CD4-positive, alpha-beta T cell treated with Interleukin-21 for 1 hour (primary cell): ENCODE results near the gene PLEKHN1.
A peak's percentile ranks its signal among the peaks of the same experiment; 100 is the strongest.
"Not testable (repeated sequence)": the region's sequence is repeated elsewhere in the genome, so short reads cannot be mapped to it uniquely, and the experiment has no call there.

Experiments used
- DNase-seq: peaks from one replicate; pipeline ENCODE4 v3.0.0-alpha.2; 2020

The PLEKHN1 gene

DNA sequence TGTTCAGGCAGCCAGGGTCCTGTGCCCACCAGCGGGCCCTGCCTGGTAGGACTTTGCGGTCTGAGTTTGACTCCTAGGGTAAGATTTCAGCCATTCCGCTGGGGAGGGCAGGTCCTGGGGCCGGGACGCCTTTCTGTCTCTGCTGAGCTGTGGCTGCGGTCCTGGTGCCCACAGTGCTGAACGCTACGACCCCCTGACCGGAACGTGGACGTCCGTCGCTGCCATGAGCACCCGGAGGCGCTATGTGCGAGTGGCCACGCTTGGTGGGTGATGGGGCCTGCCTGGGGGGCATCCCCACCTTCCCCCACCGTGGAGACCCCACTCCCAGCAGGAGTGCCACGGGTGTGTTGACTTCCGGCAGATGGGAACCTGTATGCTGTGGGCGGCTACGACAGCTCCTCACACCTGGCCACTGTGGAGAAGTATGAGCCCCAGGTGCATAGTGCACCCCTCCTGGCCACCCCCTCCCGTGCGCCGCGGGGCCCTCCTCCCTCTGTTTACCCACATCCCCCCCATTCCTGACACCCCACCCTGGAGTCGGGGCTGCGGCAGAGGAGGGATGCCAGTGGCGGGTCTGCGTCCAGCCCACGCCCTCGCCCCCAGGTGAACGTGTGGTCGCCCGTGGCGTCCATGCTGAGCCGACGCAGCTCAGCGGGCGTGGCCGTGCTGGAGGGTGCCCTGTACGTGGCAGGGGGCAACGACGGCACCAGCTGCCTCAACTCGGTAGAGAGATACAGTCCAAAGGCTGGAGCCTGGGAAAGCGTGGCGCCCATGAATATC lies 2.3 kb upstream of the PLEKHN1 start:
- DNase-seq: no peak

DNA sequence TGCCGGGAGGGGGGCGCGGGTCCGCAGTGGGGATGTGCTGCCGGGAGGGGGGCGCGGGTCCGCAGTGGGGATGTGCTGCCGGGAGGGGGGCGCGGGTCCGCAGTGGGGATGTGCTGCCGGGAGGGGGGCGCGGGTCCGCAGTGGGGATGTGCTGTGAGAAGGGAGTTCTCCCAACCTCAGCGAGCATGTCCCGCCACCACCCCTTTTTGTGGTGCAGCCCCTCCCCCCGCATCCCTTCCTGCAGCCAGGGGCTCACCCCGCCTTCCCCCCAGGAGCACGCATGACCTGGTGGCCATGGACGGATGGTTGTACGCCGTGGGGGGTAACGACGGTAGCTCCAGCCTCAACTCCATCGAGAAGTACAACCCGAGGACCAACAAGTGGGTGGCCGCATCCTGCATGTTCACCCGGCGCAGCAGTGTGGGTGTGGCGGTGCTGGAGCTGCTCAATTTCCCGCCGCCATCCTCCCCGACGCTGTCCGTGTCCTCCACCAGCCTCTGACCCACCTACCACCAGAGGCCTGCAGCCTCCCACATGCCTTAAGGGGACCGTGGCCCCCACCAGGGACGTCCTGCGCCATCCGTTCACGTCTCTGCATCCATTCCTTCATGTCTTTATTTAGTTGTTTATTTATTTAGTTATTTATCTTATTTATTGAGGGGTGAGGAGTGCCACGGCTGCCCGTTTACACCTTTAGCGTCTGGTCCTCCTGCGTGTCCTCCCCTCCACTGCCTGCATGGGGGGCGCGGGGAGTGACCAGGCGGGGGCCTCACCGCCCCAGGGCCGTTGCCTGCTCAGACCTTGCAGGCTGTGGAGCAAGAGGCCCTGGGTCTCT lies 1.4 kb upstream of the PLEKHN1 start:
- DNase-seq: no peak

GRCh38 chr1:965526-966134 lies 652 bp upstream of the PLEKHN1 start:
- no peak for DNase-seq

DNA sequence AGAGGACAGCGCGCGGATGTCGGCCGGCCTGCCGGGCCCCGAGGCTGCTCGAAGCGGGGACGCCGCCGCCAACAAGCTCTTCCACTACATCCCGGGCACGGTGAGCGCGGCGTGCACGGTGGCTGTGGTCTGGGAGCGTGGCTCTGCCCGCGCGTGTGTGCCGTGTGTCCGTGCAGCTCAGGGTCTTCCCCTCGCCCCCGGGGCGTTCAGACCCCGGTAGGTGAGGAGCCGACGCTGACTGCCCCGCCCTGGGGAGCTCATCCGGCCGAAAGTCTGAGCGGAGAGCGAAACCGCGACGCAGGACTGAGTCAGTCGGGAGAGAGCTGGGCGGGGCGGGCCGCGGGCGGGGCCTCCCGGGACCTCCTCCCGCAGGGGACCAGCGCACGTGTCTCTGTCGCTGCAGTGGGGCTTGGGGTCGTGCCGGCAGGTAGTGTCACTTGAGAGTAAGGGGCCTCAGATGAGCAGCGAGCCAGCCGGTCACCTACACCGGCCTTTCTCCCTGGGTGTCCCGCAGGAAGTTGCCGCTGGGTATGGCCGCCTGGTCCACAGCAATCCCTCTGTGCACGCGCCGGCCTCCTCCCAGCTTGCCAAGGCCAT lies 520 bp downstream of the PLEKHN1 start:
- DNase-seq: peak; percentile 71

GRCh38 chr1:967466-968343 lies 1.4 kb downstream of the PLEKHN1 start:
- no peak for DNase-seq

GRCh38 chr1:969260-969855 lies 3.1 kb downstream of the PLEKHN1 start:
- DNase-seq: no peak

- no peak for DNase-seq
These were observed 4.1 kb downstream of the PLEKHN1 start for GRCh38 chr1:970242-970972.

- DNase-seq: no peak
These were observed 4.9 kb downstream of the PLEKHN1 start for GRCh38 chr1:970973-971730.

DNA sequence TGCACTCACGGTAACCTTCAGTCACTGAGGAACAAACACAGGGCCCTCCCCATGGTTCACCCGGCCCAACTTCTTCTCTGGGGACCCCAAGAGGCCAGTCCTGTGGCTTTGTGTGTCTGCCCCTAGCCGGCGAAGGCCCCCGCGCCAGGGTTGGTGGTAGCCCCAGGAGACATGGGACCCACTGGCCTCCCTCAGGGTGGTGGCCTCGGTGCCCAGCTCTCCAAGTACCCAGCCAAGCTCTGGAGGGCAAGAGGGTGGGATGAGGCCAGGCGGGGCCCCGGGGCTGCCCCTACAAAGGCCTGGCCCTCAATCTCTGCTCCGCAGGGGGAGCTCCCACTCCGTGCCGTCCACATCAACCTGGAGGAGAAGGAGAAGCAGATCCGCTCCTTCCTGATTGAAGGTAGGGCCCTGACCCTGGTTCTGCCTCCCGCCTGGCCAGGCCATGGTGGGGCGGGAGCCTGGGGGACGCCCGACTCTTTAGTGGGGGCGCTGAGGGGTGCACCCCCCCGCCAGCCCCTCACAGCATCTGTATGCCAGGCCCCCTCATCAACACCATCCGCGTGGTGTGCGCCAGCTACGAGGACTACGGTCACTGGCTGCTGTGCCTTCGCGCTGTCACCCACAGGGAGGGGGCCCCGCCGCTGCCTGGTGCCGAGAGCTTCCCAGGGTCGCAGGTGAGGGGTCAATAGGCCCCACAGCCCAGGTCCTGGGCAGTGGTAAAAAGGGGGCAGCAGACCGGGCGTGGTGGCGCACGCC lies 5.6 kb downstream of the PLEKHN1 start:
- no peak for DNase-seq

DNA sequence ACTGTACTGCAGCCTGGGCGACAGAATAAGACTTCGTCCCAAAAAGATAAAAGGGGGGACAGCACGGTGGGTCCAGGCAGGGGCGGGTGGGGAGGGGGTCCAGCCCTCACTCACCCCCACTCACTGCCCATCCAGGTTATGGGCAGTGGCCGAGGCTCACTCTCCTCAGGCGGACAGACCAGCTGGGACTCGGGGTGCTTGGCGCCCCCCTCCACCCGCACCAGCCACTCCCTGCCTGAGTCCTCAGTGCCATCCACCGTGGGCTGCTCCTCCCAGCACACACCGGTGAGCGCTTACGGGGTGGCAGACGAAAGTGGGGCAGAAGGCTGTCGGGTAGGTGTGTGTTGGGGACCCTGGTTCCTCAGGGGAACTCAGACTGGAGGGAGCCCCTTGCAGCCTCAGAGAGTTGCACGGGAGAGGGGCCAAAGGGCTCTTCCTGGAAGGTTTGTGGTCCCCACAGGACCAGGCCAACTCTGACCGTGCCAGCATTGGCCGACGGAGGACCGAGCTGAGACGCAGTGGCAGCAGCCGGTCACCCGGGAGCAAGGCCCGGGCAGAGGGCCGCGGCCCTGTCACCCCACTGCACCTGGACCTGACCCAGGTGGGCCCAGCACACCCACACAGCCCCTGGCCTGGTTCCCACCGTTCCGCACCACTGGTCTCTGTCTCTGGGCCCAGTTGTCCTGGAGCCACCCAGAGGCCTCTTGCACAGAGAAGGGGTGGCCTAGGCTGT lies 6.6 kb downstream of the PLEKHN1 start:
- DNase-seq: no peak

DNA sequence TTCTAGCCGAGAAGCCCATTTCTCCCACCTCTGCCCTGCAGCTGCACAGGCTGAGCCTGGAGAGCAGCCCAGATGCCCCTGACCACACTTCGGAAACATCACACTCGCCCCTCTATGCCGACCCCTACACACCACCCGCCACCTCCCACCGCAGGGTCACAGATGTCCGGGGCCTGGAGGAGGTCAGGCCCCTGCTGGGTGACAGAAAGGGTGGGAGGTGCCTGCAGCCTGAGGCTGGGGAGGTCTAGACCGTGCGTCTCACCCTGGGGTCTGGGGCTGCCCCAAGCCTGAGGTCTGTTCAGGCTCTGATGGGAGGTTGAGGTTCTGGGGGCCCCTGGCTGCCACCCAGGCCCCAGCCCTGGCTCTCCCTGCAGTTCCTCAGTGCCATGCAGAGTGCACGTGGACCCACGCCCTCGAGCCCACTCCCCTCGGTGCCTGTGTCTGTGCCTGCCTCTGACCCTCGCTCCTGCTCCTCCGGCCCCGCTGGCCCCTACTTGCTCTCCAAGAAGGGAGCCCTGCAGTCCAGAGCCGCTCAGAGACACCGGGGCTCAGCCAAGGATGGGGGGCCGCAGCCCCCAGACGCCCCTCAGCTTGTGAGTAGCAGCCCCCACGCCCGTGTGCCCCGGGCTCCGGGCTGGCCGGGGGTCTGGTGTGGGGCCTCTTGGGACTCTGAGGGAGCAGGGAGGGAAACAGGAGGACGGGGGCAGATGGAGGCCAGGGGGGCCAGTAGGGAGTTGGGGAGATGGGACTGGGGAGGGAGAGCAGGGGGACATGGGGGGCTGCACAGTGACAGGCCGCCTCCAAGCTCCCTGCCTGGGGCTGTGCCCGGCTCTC lies 7.4 kb downstream of the PLEKHN1 start:
- DNase-seq: no peak

DNA sequence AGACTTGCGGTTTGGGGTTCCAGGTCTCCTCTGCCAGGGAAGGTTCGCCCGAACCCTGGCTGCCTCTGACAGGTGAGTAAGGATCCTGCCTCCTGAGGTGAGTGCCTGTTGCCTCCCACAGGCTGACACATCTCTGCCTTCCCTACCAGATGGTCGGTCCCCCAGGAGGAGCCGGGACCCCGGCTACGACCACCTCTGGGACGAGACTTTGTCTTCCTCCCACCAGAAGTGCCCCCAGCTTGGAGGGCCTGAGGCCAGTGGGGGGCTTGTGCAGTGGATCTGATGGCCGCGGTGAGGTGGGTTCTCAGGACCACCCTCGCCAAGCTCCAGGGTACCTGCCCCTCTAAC lies 8.0 kb downstream of the PLEKHN1 start:
- DNase-seq: no peak

DNA sequence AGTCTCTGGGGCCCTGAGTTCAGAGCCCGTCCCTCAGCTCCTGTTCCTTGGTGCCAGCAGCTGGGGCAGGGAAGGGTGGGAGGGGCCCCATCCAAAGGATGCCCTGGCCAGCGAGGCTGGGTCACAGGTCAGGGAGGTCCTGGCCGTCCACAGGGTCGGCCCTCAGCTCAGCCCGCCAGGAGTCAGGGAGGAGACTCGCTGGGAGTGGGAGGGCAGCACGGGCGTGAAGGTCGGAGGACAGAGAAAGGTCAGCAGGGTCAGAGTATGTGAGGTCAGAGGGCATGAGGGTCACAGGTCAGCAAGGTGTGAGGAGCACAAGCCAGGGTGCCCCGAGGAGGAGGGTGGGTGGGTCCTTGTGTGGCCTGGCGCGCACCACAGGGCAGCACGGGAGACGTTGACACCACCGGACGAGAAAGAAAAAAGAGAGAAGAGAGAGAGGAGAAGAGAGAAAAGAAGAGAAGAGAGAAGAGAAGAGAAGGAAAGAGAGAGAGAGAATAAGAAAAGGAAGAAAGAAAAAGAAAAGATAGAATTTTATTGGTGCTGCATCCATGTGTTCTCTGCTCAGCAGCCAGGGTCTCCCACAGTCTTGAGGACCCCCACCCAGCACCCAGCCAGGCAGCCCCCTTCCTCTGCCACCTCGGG lies 8.5 kb downstream of the PLEKHN1 start:
- no peak for DNase-seq

GRCh38 chr1:975365-975764 lies 9.1 kb downstream of the PLEKHN1 start:
- DNase-seq: no peak

DNA sequence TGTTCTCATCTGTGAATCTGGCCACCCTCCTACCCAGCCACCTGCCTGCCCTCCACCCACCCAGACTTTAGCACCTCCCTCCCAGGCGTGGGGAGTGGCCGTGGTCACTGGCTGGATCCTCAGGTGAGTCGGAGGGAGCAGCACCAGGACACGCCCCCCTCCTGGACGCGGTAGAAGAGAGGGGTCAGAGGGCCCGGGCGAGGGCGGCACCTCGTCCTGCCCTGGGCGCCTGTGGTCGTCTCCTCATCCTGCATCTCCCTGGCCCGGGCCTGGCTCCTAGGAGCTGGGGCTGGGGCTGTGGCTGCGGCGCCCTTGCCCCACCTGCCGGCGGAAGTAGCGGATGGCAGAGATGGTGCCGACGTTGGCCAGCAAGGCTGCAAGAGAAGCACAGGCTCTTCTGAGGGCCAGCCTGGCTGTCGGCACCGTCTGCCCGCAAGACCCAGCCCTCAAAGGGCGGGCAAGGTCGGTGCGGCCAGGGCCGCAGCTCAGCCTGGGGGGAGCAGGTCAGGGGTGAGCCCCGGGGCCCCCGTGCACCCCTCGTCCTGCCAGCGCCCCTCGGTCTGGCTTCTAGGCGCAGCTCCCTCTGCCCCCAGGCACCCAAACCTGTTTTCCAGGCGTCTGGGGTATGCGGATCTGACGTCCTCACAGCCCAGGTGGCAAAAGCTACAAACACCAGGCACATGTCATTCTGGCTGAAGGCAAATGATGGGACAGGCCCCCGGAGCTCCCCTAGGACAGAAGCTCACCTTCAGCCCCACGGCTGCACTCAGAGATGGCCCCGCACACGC lies 9.8 kb downstream of the PLEKHN1 start:
- peak; percentile 72 for DNase-seq

DNA sequence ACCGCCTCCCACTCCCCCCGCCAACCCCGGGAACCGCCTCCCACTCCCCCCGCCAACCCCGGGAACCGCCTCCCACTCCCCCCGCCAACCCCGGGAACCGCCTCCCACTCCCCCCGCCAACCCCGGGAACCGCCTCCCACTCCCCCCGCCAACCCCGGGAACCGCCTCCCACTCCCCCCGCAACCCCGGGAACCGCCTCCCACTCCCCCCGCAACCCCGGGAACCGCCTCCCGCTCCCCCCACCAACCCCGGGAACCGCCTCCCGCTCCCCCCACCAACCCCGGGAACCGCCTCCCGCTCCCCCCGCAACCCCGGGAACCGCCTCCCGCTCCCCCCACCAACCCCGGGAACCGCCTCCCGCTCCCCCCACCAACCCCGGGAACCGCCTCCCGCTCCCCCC lies 10.5 kb downstream of the PLEKHN1 start:
- not testable (repeated sequence) for DNase-seq
